GM21447 (cell line): ENCODE measurements around the gene PMS1.
A peak's percentile ranks its signal among the peaks of the same experiment; 100 is the strongest.
"Not testable (repeated sequence)": the region's sequence is repeated elsewhere in the genome, so short reads cannot be mapped to it uniquely, and the experiment has no call there.

Source experiments
- ATAC-seq: cut with Tn5 transposase; IDR thresholded peaks from one replicate; pipeline ENCODE4 v1.9.1; 2021; ENCODE audit not compliant: unreplicated experiment

PMS1 gene

DNA sequence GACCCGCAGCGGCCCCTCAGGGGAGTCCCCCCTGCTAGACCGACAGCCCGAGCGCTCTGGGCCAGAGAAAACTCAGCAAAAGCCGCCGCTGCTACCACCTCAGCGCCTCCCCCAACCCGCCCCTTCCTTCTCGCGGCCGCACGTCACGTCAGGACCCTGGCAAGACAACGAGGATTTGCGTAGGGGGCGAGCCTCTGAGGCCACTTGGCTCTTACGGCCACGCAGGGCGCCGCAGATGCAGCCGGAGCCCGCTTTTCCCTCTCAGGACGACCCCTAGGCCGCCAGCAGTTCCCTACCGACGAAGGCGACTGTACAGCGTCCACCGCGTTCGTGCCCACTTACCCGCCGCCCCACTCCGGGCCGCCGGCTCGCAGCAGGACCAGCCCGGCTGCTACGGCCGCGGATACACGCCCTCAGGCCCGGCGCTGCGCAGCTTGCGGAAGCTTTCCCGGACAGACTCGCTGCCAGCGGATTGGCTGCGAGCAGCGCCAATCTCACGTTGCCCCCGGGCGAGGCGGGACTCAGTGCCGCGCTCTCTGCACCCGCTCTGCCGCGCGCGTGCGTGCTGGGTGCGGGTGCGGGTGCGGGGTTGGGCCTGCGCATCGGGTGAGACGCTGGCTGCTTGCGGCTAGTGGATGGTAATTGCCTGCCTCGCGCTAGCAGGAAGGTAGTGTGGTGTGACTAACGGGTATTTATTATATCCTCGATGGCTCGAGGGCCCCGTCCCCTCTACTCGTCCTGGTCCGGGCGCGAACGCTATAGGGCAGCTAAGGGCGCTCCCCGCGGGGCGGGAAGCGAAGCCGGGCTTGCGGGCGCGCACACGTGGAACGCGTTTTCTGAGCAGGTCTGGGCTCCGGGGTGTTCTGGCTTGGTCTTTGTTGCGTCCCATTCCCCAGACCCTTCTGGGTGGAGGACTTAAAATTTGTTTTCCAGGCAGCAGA lies at the start of gene PMS1, which contains the start of gene ORMDL1:
Gene PMS1, plus strand, starts transcription at position 524 of the 941 bp plus-strand sequence. CDS start 7,360 bp downstream, outside the sequence.
Gene ORMDL1, minus strand, starts transcription at position 413 of the 941 bp plus-strand sequence. CDS start 1,744 bp downstream, outside the sequence.
- peak; percentile 90 for ATAC-seq

DNA sequence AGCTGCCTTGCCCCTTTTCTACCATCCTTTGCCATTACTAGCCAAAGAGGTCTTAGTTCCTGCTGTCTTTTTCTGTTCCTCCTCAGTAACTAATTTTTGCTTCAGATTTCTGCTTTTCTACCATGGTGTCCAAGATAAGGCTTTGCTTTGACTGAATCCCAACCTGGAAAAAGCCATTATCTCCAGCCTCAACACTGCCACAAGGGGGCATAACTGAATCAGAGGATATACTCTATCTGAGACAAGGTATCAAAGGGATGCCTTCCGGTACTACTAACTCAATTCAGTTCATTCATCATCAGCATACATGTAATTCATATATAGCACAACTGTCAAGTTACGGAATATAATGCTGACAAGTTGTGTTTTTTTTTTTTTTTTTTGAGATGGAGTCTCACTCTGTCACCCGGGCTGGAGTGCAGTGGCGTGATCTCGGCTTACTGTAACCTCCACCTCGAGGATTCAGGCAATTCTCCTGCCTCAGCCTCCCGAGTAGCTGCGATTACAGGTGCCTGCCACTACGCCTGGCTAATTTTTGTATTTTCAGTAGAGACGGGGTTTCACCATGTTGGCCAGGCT lies 33.1 kb upstream of the PMS1 start:
- no peak for ATAC-seq

DNA sequence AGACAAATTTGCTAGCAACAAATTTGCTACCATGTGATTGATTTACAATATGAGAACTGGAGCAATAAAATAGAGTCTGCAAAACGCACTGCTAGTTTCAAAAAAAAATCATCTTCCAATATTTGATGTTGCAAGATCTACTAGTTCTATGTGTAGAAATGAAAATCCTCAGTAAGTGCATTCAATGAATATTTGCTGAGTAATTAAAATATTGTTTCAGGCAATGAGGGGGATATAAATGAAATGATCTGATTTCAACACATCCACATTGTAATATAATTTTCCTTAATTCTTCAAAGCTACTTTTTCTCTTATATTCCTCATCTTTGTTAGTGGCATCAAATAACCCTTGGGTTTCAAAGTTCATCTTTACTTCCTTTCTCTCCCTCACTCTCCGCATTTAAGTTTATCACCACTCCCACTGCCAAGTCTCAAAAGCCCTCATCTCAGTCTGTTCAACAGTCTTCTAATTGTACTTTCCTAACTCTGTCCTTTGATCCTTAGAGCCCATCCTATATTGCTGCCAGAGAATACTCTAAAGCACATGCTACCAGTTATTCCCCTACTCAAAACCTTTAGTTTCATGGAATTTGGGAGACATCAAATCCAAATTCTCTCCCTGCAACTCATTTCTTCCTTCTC lies 27.8 kb upstream of the PMS1 start:
- ATAC-seq = no peak

DNA sequence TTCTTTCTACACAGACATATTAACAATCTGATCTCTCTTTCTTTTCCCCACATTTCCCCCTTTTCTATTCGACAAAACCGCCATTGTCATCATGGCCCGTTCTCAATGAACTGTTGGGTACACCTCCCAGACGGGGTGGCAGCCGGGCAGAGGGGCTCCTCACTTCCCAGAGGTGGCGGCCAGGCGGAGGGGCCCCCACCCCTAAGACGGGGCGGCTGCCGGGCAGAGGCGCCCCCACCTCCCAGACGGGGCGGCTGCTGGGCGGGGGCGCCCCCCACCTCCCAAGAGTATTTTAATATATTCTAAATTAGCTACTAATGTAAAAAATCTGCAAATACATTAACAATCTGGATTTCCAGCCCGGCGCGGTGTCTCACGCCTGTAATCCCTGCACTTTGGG lies 24.1 kb upstream of the PMS1 start:
- not testable (repeated sequence) for ATAC-seq

DNA sequence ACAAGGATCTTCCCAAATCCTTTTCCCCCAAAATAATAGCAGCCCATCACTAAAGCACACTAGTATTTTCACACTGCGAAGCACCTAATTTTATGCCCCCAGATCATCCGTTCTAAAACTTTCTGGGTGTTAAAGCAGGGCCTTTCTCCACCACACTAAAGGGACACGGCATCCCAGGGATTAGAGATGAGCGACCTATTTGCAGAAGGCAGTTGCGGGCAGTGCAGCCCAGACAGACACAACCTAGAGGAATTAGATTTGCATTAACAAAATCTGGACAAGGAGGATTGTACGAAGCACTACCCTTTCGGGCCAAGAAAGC lies 22.1 kb upstream of the PMS1 start:
- no peak for ATAC-seq

DNA sequence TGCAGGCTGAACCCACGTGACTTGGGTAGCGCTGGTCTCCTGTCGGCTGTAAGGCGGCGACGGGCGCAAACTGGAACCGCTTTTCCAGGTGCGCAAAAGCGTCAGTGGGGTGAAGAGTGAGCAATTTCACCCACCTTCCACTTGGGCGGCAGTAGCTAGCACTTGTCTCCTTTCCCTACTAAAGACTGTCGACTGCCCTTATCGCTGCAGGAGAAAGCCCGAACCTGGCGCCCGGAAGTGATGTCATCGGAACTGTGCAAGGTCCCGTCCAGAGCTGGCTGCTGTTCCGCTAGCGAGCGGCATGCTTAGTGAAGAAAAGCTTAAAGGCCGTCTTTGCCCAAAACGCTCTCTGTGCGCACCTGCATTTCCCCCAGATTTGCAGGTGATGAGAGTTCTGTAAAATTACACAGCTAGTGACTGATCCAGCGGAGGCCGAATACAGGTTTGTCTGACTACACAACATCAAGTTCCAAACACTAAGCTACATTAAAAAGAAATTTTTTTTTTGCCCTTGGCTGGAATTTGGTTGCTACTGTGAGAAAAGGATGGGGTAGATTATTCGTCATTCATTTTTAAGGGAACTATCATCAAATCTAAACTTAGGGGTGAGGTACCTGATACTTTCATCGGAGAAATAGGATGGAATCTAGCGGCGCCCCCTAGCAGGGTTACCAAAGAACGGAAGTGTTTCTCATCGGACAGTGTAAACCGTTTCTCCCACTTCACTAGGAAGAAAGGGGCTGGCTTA lies 21.5 kb upstream of the PMS1 start, which contains the start of gene OSGEPL1:
Gene OSGEPL1, minus strand, starts transcription at position 242 of the 748 bp plus-strand sequence. CDS start 1,152 bp downstream, outside the sequence.
- peak; percentile 97 for ATAC-seq

DNA sequence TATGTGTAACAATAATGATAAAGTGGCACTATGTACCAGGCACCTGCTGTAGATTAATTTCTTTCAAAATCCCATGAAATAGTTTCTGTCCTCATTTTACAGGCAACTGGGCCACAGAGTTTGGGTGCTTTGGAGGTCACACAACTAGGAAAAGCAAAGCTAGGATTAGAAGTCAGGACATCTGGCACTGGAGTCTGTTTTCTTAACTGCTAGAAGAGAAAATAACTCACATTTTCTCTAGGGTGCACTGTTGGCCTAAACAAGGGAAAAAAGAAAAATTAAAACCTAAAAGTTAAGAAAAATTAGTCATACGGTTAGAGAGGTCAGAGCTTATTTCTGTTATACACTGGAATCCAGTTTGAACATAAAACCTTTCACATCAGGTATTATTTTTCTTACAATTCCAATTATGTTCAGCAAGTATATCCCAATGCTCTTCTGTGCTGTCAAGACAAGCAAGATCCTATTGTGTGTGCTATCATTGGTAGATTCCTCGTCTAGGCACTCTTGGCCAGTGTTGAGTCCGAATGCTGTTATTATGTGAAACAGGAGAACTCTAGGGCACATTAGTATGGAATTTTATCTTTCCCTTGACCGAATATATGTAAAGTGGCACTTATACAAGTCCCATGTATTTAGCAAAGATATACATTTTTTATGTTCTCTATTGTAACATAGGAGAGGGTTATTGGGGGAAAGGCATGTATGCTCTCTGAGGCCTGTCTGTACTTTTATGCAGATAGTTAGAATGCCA lies 20.2 kb upstream of the PMS1 start:
- ATAC-seq = no peak

DNA sequence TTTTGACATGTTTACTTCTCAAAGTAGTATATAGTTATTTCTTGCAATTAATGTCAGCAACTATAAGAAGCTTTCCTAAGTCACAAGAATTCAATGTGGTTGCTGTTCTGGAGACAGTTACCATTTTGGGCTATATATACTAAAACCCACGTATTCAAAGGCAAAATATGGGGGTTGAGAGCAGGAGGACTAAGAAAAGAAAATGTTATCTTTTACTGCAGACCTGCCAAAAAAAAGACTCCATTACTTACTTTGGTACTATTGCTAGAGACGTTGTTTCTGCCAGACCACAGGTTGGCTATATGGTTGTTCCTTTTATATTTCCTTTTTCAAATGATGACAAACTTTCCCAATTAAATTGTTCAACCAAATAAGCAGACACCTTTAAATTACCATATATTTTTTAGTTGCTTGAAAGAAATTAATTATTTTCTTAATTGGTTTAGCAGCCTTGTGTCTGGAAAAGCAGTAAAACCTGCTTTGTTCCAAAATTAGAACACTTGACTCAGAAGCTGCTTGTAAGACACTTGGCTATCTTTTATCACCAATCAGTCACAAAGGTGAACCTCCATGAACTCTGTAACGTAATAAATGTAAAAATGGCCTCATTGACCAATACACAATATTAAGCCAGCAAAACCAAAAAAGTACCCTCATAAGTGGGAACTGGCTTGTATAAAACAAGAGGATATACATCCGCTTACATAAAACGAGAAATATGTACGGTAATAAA lies 13.5 kb upstream of the PMS1 start:
- no peak for ATAC-seq

DNA sequence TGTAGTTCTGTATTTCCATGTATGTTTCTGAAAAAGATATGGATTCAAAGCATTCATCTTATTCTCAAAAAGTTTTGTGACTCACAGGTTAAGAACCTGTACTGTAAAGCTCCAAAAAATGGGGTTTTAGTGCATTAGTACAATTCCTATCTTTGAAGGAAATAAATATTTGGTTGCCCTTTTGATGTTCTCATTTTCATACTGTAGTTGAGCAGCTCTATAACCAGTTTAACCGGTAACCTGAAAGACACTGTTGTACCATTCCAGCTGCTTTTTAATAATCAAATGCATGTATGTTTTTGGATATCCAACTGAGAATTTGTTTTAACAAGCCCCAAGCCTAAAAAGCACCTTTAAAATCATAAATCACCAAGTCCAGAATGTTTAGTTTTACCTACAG lies 12.0 kb upstream of the PMS1 start:
- ATAC-seq = no peak

DNA sequence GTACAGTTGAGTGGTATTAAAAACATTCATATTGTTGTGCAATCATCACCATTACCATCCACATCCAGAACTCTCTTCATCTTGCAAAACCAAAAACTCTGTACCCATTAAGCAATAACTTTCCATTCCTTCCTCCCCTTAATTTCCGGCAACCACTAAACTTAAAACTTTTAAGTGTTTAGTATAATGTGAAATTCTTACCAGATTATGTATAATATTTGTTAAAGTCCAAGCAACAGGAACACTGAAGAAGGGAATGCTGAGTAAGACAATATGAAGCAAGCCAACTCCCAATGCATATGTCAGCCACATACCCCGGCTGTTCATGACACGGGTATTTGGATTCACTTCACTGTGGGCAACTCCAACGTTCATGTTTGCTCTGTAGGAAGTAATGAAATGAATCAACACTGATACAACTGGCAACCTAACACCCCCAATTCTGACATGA lies 2.0 kb upstream of the PMS1 start:
- ATAC-seq = no peak

DNA sequence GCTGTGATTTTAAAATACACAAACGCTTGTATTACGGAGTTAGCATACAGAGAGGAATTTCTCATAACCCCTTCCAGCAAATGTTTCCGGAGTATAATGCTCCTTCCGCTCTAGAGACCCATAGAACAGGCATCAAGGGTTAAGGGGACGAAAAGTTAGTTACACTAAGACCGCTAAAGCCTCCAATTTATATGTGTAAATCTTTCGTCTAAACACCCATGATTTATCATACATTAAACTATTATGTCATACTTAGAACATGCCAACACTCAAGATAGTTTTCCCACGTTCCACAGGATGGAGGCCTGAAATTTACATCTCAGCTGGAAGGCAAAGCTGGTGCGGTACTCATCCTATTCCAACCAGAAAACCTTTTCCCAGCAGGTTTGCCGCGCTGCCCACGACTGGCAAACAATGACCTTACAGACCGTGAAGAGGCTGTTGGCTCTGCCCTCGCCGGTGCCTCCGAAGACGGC lies 761 bp upstream of the PMS1 start:
- ATAC-seq = peak; percentile 21

DNA sequence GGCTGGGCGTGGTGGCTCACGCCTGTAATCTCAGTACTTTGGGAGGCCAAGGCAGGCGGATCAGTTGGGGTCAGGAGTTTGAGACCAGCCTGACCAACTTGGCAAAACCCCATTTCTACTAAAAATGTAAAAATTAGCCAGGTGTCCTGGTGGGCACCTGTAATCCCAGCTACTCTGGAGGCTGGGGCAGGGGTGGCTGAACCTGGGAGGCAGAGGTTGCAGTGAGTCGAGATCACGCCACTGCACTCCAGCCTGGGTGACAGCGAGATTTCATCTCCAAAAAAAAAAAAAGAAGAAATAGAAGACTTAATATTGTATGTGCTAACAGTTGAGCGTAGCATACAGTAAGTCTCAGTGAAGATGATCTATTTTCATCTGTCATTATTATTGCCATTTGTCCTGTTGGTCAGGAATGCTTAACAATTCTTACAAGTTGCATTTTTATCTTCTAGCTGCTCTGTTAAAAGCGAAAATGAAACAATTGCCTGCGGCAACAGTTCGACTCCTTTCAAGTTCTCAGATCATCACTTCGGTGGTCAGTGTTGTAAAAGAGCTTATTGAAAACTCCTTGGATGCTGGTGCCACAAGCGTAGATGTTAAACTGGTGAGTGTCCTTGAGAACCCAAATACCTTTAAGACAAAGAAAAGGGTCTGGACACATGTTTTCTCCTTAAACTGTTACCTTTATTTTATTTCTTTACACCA lies 7.2 kb downstream of the PMS1 start:
- ATAC-seq = no peak

DNA sequence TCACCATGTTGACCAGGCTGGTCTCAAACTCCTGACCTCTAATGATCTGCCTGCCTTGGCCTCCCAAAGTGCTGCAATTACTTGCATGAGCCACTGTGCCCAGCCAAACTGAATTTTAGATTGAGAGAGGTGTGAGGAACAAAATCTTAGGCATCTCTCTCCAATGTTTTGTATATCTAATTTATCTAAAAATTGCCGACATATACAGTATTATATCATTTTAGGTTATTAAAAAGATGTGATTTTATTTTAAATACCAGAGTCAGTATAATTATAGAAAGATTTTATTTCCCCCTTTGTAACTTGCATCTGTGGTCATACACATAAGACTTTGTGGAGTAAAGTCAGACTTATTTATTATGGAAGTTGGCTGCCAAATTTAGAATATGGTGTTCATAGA lies 10.1 kb downstream of the PMS1 start:
- ATAC-seq = no peak

DNA sequence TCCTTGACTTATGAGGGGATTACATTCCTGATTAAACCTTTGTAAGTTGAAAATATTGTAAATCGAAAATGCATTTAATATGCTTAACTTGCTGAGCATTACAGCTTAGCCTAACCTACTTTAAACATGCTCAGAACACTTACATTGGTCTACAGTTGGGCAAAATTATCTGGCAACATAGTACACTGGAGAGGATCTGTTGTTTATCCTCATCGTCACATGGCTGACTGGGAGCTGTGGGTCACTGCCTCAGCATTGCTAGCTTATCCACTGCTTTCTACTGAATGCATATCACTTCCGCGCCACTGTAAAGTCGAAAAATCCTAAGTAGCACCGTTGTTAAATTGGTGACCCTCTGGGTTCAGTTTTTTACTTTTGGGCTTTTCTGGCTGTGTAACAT lies 13.7 kb downstream of the PMS1 start:
- no peak for ATAC-seq

DNA sequence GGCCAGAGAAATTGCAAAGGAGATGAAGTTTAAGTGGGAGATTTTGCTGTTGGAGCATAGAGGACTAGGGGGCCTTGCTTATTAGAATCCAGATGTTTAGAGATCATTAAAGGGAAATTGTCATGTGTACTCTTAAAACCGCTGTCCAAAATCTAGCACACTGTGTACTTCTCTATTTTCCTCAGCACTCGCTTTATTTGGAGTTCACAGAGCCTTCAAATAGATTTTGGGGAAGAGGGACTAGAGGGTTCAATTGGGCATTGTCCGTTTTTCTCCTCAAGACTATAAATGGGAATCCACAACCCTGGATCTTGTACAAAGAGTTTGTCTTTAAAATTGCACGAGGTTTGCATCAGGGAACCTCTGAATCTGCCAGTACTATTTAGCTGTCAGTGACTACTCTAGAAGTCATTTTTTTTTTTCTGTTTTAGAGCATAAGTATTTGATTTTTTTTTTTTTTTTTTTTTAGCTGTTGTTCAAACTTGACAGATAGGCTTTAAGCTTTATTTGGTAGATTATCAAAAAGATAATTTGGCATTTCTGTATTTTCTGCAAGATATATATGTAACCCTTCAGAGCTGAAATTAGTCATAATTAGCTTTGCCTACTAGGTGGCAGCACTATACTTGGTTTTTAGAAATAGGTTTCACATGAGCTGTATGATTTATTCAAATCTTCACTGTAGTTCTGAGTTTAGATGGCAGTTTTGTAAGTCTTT lies 14.2 kb downstream of the PMS1 start:
- ATAC-seq = peak; percentile 82

DNA sequence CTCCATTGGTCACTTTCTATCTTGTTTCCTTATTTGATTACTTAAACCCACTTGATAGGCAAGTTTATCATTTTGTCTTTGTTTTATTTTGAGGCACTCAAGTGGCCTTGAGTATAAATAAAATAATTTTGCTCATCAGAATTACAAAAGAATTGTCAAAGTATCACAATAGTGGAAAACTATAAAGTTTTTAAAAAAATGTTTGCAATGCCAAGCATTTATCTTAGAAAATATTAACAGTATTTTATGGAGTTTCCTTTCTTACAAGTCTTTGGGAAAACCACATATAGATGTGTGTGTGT lies 14.7 kb downstream of the PMS1 start:
- no peak for ATAC-seq

DNA sequence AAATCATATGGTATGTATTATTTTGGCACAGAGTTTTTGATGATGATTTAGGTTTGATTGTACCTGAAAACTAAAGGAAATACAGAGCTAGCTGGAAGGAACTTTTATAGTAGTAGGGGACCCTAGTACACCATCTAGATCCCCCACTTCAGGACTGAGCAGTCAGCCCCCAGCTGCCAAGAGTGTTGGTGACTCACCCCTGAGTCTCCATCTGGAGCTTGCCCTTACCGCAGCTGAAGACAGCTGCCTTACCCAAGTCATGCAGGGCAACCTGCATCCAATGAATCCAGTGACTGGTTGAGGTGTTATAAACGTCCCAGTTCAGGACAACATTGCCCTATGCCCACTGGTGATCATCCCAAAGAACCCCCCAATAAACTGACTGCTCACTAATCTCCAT lies 15.3 kb downstream of the PMS1 start:
- ATAC-seq = no peak

DNA sequence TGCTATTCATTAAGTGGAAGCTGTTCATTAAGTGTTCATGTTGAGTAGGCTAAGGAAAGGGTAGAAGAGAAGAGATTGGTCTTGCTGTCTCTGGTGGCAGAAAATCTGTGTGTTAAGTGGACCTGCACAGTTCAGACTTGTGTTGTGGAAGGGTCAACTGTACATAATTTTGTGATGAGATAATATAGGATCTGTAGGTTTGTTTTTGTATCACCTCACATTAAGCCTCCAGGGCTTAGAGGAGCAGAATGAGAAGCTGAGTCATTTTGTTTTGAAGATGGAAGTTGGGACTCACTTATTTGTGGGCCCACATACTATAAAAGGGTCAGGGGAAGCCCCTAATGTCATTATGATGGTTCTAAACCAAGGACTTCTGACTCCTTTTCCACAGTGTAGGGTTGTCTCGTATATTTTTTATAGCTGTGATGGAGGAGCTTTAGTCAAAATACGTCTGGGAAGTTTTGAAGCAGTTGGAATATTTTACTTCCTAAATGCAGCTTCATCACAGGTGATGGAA lies 18.2 kb downstream of the PMS1 start:
- no peak for ATAC-seq
